Stomach (tissue), 4 donors: Measurements from ENCODE around the gene ADARB2.

Experiments
- CTCF ChIP-seq, 7 experiments: fragments of 450-650 bp in 4 of 7; fragments of 200-600 bp in 3 of 7; sonication (generic) in 3 of 7; IDR thresholded peaks; one replicate each; pipeline ENCODE4 v1.5.1; 2016 to 2019; ENCODE audit warnings: antibody characterized with exemption in 7 of 7, control low read depth in 2 of 7, mild to moderate bottlenecking in 1 of 7
- POLR2AphosphoS5 ChIP-seq, 3 donors: sonication (generic); formaldehyde crosslinking; IDR thresholded peaks; one replicate each; pipeline ENCODE4 v1.6.1; 2016; ENCODE audit warnings: antibody characterized with exemption in 3 of 3

GRCh38 chr10:1194161-1194560 lies 543.2 kb downstream of the ADARB2 start:
- no peak for TF ChIP-seq POLR2AphosphoS5 (IDR thresholded peaks at IDR 0.05)
- TF ChIP-seq CTCF (IDR thresholded peaks at IDR 0.05) = no peak
